Daoy (cell line): ENCODE results near the gene DIRAS1. TPM values are rescaled to one million over a fixed set of nuclear protein-coding genes. Genes with fewer than 3 reads are reported as not detected.
A peak's percentile ranks its signal among the peaks of the same experiment; 100 is the strongest.
"Not testable (repeated sequence)": the region's sequence is repeated elsewhere in the genome, so short reads cannot be mapped to it uniquely, and the experiment has no call there.

Experiments
- DNase-seq: peaks from one replicate; pipeline ENCODE4 v3.0.0-alpha.2; 2015; ENCODE audit warnings: low read depth
- total RNA-seq: library from RNA; depleted of rRNA; stranded (reverse); fragments of >200 nt; shearing (Covaris generic); gene quantifications from 2 replicates; pipeline ENCODE4 v1.2.3, GENCODE V29; 2014

DIRAS1 gene
- total RNA-seq, 1 experiment from 2014 or later: 0.63 TPM

DNA sequence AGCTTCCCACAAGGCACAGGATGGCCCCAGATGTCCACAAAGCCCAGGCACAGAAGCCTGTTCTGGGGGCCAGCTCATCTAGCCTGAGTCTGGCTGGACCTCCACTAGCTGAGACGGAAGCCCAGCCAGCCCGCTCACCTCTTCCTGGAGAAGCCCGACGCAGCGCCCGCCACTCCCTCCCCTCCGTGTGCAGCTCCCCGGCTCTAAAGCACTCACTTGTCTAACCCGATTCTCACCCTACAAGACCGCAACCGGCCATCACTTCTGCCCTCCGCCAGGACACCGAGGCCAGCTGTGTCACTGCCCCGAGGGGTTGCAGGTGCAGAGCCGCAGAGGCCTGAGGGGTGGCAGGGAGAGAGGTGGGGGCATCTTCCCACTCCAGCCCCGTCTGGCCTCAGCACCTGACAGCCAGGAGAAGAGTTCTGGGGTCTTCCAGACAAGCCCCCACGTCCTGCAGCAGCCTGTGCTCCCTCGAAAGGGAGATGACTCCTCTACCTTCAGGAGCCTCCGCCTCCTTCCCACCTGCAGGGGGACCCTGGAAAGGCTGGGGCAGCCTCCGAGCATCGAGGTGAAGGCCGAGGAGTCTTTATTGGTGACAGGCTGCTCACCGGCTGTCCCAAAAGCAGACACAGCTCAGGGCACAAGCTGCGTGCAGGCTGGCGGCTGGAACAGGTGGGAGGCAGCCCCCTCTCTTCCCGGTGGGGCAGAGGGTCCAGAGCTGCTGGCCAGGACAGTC, 5.9 kb upstream of the DIRAS1 start:
- DNase-seq: no peak

- DNase-seq: no peak
These were observed 5.1 kb upstream of the DIRAS1 start for GRCh38 chr19:2726160-2726855.

DNA sequence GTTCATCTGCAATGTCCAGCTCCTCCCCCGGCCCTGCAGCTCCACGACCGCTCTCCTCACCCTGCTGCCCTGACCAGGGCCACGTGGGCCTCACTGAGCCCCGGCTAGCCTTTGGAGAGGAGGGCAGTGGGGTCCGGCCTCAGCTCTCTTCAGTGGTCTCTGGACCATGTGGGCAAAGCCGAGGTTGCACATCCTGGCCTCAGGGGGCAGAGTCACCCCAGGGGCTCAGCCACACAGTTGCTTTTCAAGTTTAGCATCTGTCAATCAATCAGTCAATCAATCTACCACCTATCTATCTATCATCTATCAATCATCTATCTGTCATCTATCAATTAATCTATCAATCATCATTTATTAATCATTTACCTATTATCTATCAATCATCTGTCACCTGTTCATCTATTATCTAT, 3.0 kb upstream of the DIRAS1 start:
- DNase-seq: no peak

GRCh38 chr19:2723747-2724146, 2.6 kb upstream of the DIRAS1 start:
- DNase-seq: no peak

GRCh38 chr19:2723345-2723715, 2.2 kb upstream of the DIRAS1 start:
- DNase-seq: no peak

- DNase-seq: peak; percentile 78
These were observed 1.6 kb upstream of the DIRAS1 start for GRCh38 chr19:2722541-2723344.

DNA sequence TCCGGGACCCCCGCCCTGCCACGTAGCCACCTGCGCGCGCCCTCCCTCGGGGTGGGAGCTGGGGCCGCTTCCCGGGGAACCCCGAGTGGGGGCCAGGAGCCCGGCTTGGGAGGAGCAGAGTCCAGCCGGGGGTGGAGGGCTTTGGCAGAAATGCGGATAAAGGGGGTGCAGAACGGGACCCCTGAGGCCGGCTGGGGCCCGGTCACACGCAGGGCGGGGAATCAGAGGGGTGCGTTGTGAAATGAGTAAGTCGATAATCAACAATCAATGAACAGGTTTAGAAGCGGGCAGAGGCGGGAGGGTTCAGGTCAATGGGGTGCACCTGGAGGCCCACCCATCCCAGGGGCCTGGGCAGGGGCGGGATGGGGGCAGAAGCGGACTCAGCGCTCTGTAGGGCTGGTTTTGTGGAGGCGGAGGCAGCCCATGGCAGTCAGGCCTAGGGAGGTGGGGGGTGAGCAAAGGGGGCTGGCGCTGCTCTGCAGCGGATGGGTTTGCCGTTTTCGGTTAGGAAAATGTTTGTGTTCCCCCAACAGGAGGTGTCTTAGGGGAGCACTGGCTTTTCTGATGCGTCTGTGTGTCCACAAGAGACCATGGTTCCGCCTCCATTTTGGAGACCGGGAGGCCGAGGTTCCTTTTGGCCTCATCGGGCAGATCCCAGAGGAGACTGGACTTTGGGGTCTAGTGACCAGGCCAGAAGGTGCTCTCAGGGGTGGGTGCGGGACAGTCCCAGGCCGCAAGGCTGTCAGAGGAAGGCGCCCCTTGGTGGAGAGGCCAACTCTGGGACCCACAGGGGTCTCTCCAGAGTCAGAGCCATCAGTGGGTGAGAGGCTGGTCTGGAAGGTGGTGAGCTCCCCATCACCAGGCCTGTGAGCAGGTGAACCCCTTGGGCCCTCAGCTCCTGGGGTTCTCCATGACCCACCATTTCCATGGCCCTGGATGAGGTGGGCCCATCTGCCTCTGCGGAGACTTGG, 683 bp upstream of the DIRAS1 start:
- DNase-seq: no peak

- peak; percentile 43 for DNase-seq
These were observed 1.0 kb downstream of the DIRAS1 start for GRCh38 chr19:2719920-2720776.

GRCh38 chr19:2719232-2719735, 1.9 kb downstream of the DIRAS1 start:
- no peak for DNase-seq

DNA sequence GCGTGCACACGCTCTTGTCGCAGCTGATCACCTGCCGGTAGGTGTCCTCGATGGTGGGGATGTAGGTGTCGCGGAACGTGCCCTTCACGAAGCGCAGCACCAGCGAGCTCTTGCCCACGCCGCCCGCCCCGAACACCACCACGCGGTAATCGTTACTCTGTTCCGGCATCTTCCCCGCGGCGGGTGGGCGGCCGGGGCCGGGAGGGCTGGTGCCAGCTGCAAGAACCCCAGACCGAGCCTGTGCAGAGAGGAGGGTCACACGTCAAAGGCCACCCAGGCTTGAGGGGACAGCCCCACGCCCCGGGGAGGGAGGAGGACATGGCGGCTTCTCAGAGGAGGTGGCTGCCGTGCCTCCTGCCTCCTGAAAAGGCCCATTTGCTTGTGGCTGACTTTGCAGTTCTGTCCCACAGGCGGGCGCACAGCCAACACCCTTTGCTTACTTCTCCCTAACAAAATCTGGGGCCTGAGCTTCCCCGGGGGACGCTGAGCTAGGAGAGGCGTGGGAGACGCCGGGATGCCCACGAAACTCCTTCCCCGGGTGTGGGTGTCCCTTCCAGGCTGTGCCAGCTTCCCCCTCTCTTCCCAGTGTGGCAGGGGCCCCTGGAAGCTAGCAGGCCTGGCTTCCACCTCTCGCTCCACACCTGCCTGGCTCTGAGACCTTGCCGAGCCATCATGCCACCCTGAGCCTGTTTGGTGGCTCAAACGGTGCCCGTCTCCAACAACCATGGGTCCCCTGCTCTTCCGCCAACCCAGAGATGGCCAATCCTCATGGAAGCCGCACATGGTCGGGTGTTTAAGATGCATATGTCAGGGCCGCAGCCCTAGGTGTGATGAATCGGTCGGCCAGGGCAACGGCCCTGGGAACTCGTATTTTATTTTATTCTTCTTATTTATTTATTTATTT, 3.3 kb downstream of the DIRAS1 start:
- DNase-seq: no peak

GRCh38 chr19:2716722-2717637, 4.2 kb downstream of the DIRAS1 start:
- DNase-seq: no peak

GRCh38 chr19:2716275-2716650, 4.9 kb downstream of the DIRAS1 start:
- DNase-seq: no peak

- no peak for DNase-seq
These were observed 5.5 kb downstream of the DIRAS1 start for GRCh38 chr19:2715470-2716274.

DNA sequence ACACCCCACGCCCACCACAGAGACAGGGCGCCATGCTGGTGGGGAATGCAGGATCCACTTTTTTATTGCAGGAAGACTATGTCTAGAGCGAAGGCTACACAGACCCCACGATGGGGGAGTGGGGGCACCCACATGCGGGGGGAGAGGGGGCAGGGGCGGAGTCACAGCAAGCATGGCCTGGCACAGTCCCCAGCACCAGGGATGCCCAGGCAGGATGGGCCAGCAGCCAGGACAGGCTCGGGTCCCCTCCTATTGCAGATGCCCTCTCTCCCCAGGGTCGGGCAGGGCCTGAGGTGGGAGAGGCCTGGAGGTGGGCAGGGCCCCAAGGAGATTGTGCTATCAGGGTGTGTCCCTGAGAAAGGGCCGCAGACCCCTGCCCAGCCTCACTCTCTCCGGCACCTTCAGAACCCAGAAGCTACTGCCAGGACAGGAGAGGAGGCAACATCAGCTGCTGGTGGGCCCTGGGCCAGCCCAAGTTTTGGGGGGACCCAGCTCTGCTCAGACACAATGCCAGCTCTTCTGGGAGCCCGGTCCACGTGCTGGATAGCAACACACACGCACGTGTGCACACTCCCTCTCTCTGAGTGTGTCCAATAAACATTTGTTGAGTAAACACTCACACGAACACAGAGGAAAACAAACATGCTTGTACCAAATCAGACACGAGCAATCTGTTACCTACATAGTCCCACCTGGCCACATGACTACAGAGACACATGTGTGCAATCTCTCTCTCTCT, 6.5 kb downstream of the DIRAS1 start:
- no peak for DNase-seq

- not testable (repeated sequence) for DNase-seq
These were observed 7.1 kb downstream of the DIRAS1 start for GRCh38 chr19:2714102-2714501.

- not testable (repeated sequence) for DNase-seq
These were observed 8.0 kb downstream of the DIRAS1 start for GRCh38 chr19:2713170-2713569.

DNA sequence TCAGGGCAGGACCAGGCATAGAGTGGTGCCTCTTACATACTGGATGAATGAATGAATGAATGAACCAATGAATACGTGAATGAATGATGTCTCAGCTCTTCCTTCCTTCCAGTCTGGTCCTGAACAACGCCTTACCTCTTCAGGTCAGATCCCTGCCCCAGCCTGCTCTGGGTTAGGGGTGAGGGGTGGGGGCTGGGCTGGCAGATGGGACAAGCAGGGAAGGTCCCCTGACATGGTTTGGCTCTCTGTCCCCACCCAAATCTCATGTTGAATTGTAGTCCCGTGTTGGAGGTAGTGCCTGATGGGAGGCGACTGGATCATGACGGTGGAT, 9.3 kb downstream of the DIRAS1 start:
- DNase-seq: no peak
